HG02852 (cell line): ENCODE measurements around the gene KLRF2.

Experiments
- ATAC-seq: cut with Tn5 transposase; IDR thresholded peaks from one replicate; pipeline ENCODE4 v1.9.1; 2021; ENCODE audit warnings: mild to moderate bottlenecking, moderate library complexity; ENCODE audit not compliant: unreplicated experiment

Gene KLRF2

GRCh38 chr12:9883175-9883574 is 1.9 kb downstream of the KLRF2 start:
- no peak for ATAC-seq

GRCh38 chr12:9888665-9889273 is 7.5 kb downstream of the KLRF2 start:
- ATAC-seq = no peak

- ATAC-seq = no peak
Measured at GRCh38 chr12:9895215-9895971, 14.1 kb downstream of the KLRF2 start.

GRCh38 chr12:9897535-9897934 is 16.2 kb downstream of the KLRF2 start:
- ATAC-seq = no peak

- ATAC-seq = no peak
Measured at GRCh38 chr12:9899209-9899608, 17.9 kb downstream of the KLRF2 start.

- ATAC-seq = no peak
Measured at GRCh38 chr12:9900930-9901329, 19.6 kb downstream of the KLRF2 start.

GRCh38 chr12:9902539-9903228 is 21.4 kb downstream of the KLRF2 start:
- no peak for ATAC-seq

- ATAC-seq = no peak
Measured at GRCh38 chr12:9906873-9907272, 25.6 kb downstream of the KLRF2 start.

GRCh38 chr12:9907769-9908168 is 26.5 kb downstream of the KLRF2 start:
- no peak for ATAC-seq

GRCh38 chr12:9908350-9908749 is 27.1 kb downstream of the KLRF2 start:
- ATAC-seq = no peak

GRCh38 chr12:9909724-9910123 is 28.4 kb downstream of the KLRF2 start:
- ATAC-seq = no peak

- no peak for ATAC-seq
Measured at GRCh38 chr12:9910716-9911421, 29.6 kb downstream of the KLRF2 start.

- ATAC-seq = no peak
Measured at GRCh38 chr12:9911708-9912107, 30.4 kb downstream of the KLRF2 start.

- ATAC-seq = no peak
Measured at GRCh38 chr12:9919443-9919842, 38.2 kb downstream of the KLRF2 start.

GRCh38 chr12:9920451-9920850 is 39.2 kb downstream of the KLRF2 start:
- ATAC-seq = no peak

- no peak for ATAC-seq
Measured at GRCh38 chr12:9922429-9922828, 41.1 kb downstream of the KLRF2 start.

GRCh38 chr12:9925705-9926393 is 44.6 kb downstream of the KLRF2 start:
- no peak for ATAC-seq

GRCh38 chr12:9926876-9927275 is 45.6 kb downstream of the KLRF2 start:
- no peak for ATAC-seq

- no peak for ATAC-seq
Measured at GRCh38 chr12:9928607-9929006, 47.3 kb downstream of the KLRF2 start.

- ATAC-seq = no peak
Measured at GRCh38 chr12:9931245-9931644, 50.0 kb downstream of the KLRF2 start.

- no peak for ATAC-seq
Measured at GRCh38 chr12:9932270-9932669, 51.0 kb downstream of the KLRF2 start, which contains the start of gene CLEC2A. Gene CLEC2A, minus strand, starts transcription at chr12:9932370. Its CDS starts 41 bp downstream, at chr12:9932329.
